Ishikawa (cell line): ENCODE data around the gene TNKS1BP1.

Experiments
- CEBPB ChIP-seq: IDR thresholded peaks from 2 replicates; pipeline ENCODE4 v1.6.1; 2012
- CREB1 ChIP-seq: IDR thresholded peaks from 2 replicates; pipeline ENCODE4 v1.6.1; 2012; ENCODE audit warnings: low read depth
- EGR1 ChIP-seq: IDR thresholded peaks from 2 replicates; pipeline ENCODE4 v1.6.1; 2012
- EP300 ChIP-seq: IDR thresholded peaks from 2 replicates; pipeline ENCODE4 v1.6.1; 2012; ENCODE audit warnings: borderline replicate concordance
- FOXM1 ChIP-seq: IDR thresholded peaks from 2 replicates; pipeline ENCODE4 v1.6.1; 2012; ENCODE audit warnings: low read depth, borderline replicate concordance
- NFIC ChIP-seq: IDR thresholded peaks from 2 replicates; pipeline ENCODE4 v1.6.1; 2012
- RAD21 ChIP-seq: IDR thresholded peaks from 2 replicates; pipeline ENCODE4 v1.6.1; 2012; ENCODE audit warnings: low read depth
- TAF1 ChIP-seq: IDR thresholded peaks from 2 replicates; pipeline ENCODE4 v1.6.1; 2012; ENCODE audit warnings: low read depth, mild to moderate bottlenecking
- TCF12 ChIP-seq: IDR thresholded peaks from 2 replicates; pipeline ENCODE4 v1.6.1; 2012; ENCODE audit warnings: low read depth
- TEAD4 ChIP-seq: IDR thresholded peaks from 2 replicates; pipeline ENCODE4 v1.6.1; 2012
- USF1 ChIP-seq: IDR thresholded peaks from 2 replicates; pipeline ENCODE4 v1.6.1; 2012
- YY1 ChIP-seq: IDR thresholded peaks from 2 replicates; pipeline ENCODE4 v1.6.1; 2012; ENCODE audit warnings: low read depth
- ZBTB7A ChIP-seq: IDR thresholded peaks from 2 replicates; pipeline ENCODE4 v1.6.1; 2012; ENCODE audit warnings: low read depth
- TF ChIP-seq, protein P1 (sequence below): IDR thresholded peaks from 2 replicates; pipeline ENCODE4 v1.6.1; 2012
- TF ChIP-seq, protein P2 (sequence below): IDR thresholded peaks from 2 replicates; pipeline ENCODE4 v1.6.1; 2012; ENCODE audit warnings: low read depth, mild to moderate bottlenecking

The TNKS1BP1 gene

DNA sequence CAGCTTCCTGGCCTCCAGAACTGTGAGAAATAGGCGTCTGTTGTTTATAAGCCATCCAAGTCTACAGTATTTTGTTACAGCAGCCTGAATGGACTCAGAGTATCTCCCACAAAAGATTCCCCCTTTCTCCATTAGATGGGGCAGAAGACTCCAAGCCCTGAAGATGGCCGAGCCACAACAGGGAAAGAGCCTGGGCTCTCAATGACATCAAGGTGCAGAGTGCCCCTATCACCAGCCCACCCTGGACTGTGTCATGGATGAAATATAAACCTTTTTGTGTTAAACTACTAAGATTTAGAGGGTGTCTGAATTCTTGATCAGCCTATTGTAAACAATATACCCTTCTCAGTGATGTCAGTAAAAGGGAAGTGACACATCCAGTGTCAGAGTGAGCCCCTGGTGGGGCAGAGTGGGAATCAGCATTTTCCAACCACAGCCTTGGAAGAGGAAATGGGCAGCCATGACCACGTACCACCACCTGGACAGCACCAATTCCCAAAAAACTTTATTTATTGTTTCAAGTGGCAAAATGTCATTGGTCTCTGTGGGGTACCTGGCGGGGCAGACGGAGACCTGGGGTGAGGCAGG is 25.5 kb downstream of the TNKS1BP1 start:
- TF ChIP-seq CREB1, result no peak
- TF ChIP-seq, protein P1, sequence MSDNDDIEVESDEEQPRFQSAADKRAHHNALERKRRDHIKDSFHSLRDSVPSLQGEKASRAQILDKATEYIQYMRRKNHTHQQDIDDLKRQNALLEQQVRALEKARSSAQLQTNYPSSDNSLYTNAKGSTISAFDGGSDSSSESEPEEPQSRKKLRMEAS, result no peak
- no peak for TF ChIP-seq CEBPB
- no peak for TF ChIP-seq EGR1
- TF ChIP-seq TAF1, result no peak
- TF ChIP-seq, protein P2, sequence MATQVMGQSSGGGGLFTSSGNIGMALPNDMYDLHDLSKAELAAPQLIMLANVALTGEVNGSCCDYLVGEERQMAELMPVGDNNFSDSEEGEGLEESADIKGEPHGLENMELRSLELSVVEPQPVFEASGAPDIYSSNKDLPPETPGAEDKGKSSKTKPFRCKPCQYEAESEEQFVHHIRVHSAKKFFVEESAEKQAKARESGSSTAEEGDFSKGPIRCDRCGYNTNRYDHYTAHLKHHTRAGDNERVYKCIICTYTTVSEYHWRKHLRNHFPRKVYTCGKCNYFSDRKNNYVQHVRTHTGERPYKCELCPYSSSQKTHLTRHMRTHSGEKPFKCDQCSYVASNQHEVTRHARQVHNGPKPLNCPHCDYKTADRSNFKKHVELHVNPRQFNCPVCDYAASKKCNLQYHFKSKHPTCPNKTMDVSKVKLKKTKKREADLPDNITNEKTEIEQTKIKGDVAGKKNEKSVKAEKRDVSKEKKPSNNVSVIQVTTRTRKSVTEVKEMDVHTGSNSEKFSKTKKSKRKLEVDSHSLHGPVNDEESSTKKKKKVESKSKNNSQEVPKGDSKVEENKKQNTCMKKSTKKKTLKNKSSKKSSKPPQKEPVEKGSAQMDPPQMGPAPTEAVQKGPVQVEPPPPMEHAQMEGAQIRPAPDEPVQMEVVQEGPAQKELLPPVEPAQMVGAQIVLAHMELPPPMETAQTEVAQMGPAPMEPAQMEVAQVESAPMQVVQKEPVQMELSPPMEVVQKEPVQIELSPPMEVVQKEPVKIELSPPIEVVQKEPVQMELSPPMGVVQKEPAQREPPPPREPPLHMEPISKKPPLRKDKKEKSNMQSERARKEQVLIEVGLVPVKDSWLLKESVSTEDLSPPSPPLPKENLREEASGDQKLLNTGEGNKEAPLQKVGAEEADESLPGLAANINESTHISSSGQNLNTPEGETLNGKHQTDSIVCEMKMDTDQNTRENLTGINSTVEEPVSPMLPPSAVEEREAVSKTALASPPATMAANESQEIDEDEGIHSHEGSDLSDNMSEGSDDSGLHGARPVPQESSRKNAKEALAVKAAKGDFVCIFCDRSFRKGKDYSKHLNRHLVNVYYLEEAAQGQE, result no peak
- no peak for TF ChIP-seq TCF12
- no peak for TF ChIP-seq FOXM1
- TF ChIP-seq EP300, result no peak
- no peak for TF ChIP-seq TEAD4
- TF ChIP-seq NFIC, result no peak
- TF ChIP-seq RAD21, result no peak
- no peak for TF ChIP-seq USF1
- TF ChIP-seq ZBTB7A, result no peak
- TF ChIP-seq YY1, result no peak

- TF ChIP-seq NFIC, result no peak
- TF ChIP-seq, protein P2, result no peak
- TF ChIP-seq TEAD4, result no peak
- TF ChIP-seq EP300, result no peak
- no peak for TF ChIP-seq CEBPB
- no peak for TF ChIP-seq YY1
- TF ChIP-seq FOXM1, result no peak
- TF ChIP-seq TCF12, result no peak
- TF ChIP-seq USF1, result no peak
- TF ChIP-seq CREB1, result no peak
- TF ChIP-seq RAD21, result no peak
- no peak for TF ChIP-seq TAF1
- TF ChIP-seq, protein P1, result no peak
- TF ChIP-seq ZBTB7A, result no peak
- no peak for TF ChIP-seq EGR1
Measured at GRCh38 chr11:57297221-57297620, 27.5 kb downstream of the TNKS1BP1 start.

- TF ChIP-seq, protein P1, result peak; percentile 51
- TF ChIP-seq EGR1, result no peak
- peak; percentile 90 for TF ChIP-seq TEAD4
- 0 out of 2 replicates have a peak, but pooled peaks have one; percentile 10 for TF ChIP-seq CEBPB
- no peak for TF ChIP-seq CREB1
- TF ChIP-seq ZBTB7A, result peak; percentile 95
- TF ChIP-seq RAD21, result no peak
- TF ChIP-seq TAF1, result no peak
- TF ChIP-seq TCF12, result peak; percentile 90
- no peak for TF ChIP-seq USF1
- TF ChIP-seq NFIC, result peak; percentile 96
- TF ChIP-seq, protein P2, result no peak
- 0 out of 2 replicates have a peak, but pooled peaks have one; percentile 34 for TF ChIP-seq YY1
- TF ChIP-seq EP300, result peak; percentile 85
- peak; percentile 78 for TF ChIP-seq FOXM1
Measured at GRCh38 chr11:57294225-57295131, 30.3 kb downstream of the TNKS1BP1 start.
